ENCODE results near the gene GPRASP1.

Gene GPRASP1

DNA sequence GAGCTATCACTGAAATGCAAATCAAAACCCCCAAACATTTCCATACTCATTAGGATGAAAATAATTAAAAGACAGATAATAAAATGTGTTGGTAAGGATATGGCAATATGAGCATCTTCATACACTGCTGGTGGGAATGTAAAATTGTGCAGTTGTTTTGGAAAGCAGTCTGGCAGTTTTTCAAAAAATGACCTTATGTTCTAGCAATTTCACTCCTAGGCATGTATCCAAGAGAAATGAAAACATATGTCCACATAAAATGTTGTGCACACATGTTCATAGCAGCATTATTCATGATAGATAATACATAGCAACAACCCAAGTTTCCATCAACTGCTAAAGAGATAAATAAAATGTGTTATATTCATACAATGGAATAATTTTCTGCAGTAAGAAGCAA, 46.2 kb downstream of the GPRASP1 start:
- DNase-seq, result no peak
